Mesothelial cell of epicardium (in vitro differentiated cells): ENCODE results near the gene GFOD1. TPM values are rescaled to one million over a fixed set of nuclear protein-coding genes. Genes with fewer than 3 reads are reported as not detected.

ENCODE experiments used
- DNase-seq, 2 experiments: peaks; one replicate each; pipeline ENCODE4 v3.0.0; 2021; ENCODE audit warnings: low spot score in 2 of 2; ENCODE audit not compliant: unreplicated experiment in 2 of 2
- H3K27ac Mint-ChIP-seq: 2 replicates; pipeline ENCODE4 v1.8.0; 2021; ENCODE audit warnings: mixed read lengths
- H3K27me3 Mint-ChIP-seq: 2 replicates; pipeline ENCODE4 v1.8.0; 2021; ENCODE audit warnings: low read depth, mixed read lengths
- H3K36me3 Mint-ChIP-seq: 2 replicates; pipeline ENCODE4 v1.8.0; 2021; ENCODE audit warnings: mixed read lengths
- H3K4me1 Mint-ChIP-seq: 2 replicates; pipeline ENCODE4 v1.8.0; 2021; ENCODE audit warnings: mixed read lengths
- H3K4me3 Mint-ChIP-seq: 2 replicates; pipeline ENCODE4 v1.8.0; 2021; ENCODE audit warnings: mild to moderate bottlenecking, moderate library complexity, mixed read lengths
- H3K9me3 Mint-ChIP-seq: 2 replicates; pipeline ENCODE4 v1.8.0; 2021; ENCODE audit warnings: mixed read lengths
- total RNA-seq: library from RNA; stranded (reverse); gene quantifications from 3 replicates; pipeline ENCODE4 v1.2.1, GENCODE V29; 2021
- TF ChIP-seq, protein P1 (sequence below): fragments of 200-600 bp; sonication (generic); IDR thresholded peaks from one replicate; pipeline ENCODE4 v1.5.0; 2021; ENCODE audit warnings: antibody characterized with exemption; ENCODE audit not compliant: unreplicated experiment

GFOD1 gene
- total RNA-seq, 1 donor from 2014 or later = 4.8 TPM

DNA sequence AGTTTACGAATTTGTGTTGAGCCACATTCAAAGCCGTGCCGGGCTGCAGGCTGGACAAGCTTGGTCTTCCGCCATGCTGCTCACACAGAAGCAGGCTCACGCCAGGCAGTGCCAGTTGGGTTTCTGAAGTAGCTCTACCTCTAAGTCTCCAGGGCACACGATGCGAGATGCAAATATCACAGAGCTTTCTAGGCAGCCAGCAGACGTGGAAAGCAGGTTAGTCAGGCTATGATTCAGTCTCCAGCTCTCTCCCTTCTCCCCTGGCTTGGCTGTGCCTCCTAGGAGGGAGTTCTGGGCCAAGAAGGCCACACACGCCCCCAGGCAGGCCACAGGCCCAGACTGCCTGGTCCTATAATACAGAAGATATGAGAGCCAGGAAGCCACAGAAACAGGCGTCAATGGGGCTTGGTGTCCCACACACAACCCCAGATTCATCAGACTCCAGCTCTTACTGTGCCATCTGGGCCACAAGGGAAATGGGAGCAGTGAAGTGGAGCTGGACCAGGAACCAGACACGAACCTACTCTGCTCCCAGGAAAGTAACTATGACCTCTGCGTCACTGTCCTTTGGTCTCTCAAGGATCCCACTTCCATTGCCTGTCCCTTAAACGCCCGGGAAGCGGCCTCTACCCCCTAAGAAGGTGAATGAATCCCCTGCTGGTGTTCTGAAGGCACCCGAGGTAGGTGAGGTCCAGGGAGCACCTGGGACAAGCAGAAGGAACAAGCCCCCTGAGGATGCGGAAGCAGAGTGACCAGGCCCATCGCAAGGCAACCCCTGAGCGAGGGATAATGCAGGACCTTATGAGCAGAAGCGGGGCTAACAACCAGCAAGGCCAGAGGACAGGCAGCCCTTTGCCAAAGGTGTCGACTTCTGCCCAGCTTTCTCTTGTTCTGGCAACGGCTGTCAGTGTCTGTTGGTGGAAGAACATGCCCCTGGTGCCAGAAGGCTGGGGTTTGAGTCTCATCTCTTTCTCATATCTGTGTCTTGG lies 61.2 kb downstream of the GFOD1 start:
- DNase-seq = no peak
- TF ChIP-seq, protein P1, sequence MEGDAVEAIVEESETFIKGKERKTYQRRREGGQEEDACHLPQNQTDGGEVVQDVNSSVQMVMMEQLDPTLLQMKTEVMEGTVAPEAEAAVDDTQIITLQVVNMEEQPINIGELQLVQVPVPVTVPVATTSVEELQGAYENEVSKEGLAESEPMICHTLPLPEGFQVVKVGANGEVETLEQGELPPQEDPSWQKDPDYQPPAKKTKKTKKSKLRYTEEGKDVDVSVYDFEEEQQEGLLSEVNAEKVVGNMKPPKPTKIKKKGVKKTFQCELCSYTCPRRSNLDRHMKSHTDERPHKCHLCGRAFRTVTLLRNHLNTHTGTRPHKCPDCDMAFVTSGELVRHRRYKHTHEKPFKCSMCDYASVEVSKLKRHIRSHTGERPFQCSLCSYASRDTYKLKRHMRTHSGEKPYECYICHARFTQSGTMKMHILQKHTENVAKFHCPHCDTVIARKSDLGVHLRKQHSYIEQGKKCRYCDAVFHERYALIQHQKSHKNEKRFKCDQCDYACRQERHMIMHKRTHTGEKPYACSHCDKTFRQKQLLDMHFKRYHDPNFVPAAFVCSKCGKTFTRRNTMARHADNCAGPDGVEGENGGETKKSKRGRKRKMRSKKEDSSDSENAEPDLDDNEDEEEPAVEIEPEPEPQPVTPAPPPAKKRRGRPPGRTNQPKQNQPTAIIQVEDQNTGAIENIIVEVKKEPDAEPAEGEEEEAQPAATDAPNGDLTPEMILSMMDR = no peak
- H3K9me3 Mint-ChIP-seq = no peaks in the 10 kb centered on the region
- H3K36me3 Mint-ChIP-seq = no peaks in the 10 kb centered on the region
- H3K4me3 Mint-ChIP-seq = no peak overlapping the region
- peaks cover 7% of the 10 kb centered on the region for H3K27me3 Mint-ChIP-seq
- H3K27ac Mint-ChIP-seq = peak overlapping the region; percentile 51
- peaks cover 30% of the 10 kb centered on the region for H3K4me1 Mint-ChIP-seq

DNA sequence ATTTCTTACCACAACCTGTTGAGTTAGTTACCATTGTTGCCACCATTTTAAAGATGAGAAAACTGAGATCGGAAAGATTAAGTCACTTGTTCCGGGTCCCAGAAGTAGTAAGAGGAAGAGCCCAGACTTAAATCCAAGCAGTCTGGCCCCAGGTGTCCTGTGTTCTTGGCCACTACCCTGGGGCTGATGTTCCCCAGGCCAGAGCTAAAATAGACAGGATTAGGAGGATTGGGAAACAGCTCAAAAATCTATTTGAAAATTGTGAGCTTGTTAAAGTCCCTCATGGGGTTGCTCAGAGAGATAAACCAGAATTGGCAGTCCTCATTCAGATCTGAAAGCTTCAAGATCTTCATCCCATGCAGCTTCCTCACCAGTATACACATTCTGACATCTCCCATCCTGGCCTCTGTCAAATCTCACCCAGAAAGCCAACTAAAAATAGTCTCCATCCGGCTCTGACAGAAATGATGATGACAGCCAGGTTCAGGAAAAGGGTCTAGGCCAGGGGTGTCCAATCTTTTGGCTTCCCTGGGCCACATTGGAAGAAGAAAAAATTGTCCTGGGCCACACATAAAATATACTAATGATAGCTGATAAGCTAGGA lies 62.0 kb downstream of the GFOD1 start:
- no peak for DNase-seq
- Mint-ChIP-seq H3K27me3 (peaks cover 7% of the 10 kb centered on the region), H3K9me3 (no peaks in the 10 kb centered on the region), H3K4me1 (peaks cover 35% of the 10 kb centered on the region), H3K27ac (peak overlapping the region; percentile 51), H3K4me3 (no peak overlapping the region), H3K36me3 (no peaks in the 10 kb centered on the region)
- TF ChIP-seq, protein P1 = no peak

DNA sequence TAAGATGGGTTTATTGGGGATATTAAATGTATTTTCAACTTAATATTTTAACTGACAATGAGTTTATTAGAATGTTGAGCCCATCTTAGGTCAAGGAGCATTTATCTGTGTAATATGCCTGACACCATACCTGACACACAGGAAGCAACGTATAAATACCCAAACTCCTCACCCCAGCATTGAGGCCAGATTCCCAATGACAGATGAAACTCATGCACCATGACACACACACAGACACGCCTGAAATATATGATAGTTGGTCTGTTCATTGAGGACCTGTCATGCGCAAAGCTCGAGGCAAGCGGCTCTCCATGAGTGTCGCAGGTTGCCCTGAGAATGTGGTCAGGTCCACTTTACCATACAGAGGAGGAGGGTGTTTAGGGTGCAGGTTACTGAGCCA lies 64.1 kb downstream of the GFOD1 start:
- Mint-ChIP-seq H3K4me1 (peaks cover 36% of the 10 kb centered on the region), H3K4me3 (no peak overlapping the region), H3K9me3 (no peaks in the 10 kb centered on the region), H3K36me3 (no peaks in the 10 kb centered on the region), H3K27ac (no peak overlapping the region), H3K27me3 (peaks cover 2% of the 10 kb centered on the region)
- TF ChIP-seq, protein P1 = no peak
- no peak for DNase-seq

DNA sequence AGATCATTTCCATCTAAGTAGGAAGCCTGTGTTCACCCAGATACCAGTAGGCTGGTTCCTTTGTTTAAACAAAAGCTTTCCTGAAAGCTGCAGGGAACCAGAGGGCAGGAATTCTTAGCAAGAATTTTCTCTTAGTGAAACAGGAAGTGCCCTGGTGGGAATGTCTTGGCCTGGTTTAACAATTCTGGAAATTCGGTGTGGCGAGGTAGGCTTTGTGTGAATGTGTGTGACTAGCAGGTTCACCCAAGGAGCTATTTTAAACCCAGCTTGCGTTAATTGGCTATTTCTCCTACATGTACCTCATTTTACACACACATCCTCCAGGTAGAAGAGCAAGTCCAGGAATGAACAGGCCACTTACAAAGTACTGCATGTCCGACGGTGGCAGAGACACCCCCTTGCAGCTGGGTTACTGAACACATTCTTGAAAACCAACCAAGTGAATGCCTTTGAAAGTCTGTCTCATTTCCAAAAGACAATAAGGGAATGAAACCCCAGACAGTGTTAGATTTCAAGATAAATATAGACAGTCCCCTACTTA lies 64.6 kb downstream of the GFOD1 start:
- Mint-ChIP-seq H3K36me3 (no peaks in the 10 kb centered on the region), H3K4me3 (no peak overlapping the region), H3K4me1 (peaks cover 36% of the 10 kb centered on the region), H3K27ac (no peak overlapping the region), H3K27me3 (peaks cover 2% of the 10 kb centered on the region), H3K9me3 (no peaks in the 10 kb centered on the region)
- TF ChIP-seq, protein P1 = no peak
- DNase-seq = no peak

DNA sequence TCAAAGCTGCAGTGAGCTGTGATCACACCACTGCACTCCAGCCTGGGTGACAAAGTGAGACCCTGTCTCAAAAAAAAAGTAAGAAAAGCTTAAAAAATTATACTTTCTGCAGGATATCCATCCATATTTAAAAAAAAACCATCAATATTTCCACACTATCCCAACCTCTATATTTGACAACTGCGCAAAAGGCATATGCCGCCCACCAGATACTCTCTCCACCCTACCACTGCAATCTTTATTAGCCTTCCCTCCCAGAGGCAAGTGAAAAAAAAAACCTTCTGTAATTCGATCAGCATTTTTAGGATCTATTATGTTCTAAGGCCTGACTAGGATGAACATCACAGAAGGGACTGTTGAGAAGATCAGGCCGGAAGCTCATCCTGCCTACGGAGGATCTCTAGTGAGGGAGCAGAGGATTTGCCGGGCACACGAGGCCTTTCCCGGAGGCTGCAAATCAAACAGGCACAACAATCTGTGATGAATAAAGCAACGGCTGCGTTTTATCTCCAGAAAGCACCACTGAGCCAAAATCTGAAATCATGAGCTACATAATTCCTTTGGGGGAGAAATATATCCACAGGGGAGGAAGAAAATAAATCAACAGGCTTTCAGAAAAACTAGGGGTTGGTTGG lies 65.9 kb downstream of the GFOD1 start:
- Mint-ChIP-seq H3K27me3 (no peaks in the 10 kb centered on the region), H3K36me3 (no peaks in the 10 kb centered on the region), H3K4me1 (peaks cover 36% of the 10 kb centered on the region), H3K27ac (peak overlapping the region; percentile 80), H3K4me3 (no peak overlapping the region), H3K9me3 (no peaks in the 10 kb centered on the region)
- TF ChIP-seq, protein P1 = no peak
- DNase-seq = no peak
